K562 (cell line): Measurements from ENCODE around the gene MRPS6. TPM values are rescaled to one million over a fixed set of nuclear protein-coding genes. Genes with fewer than 3 reads are reported as not detected.

Experiments used
- DIDO1 ChIP-seq: fragments of 450-650 bp; IDR thresholded peaks from 2 replicates; pipeline ENCODE4 v1.6.1; 2016; ENCODE audit warnings: low read depth, missing biosample characterization, missing genetic modification characterization
- ERF ChIP-seq: fragments of 450-650 bp; formaldehyde crosslinking; IDR thresholded peaks from 2 replicates; pipeline ENCODE4 v1.4.0; 2020; ENCODE audit warnings: mild to moderate bottlenecking, mixed read lengths
- GABPB1 ChIP-seq: sonication (generic); formaldehyde crosslinking; IDR thresholded peaks from 2 replicates; pipeline ENCODE4 v1.8.0; 2022; ENCODE audit warnings: mild to moderate bottlenecking, missing genetic modification reagents
- GATAD2A ChIP-seq: fragments of 450-650 bp; IDR thresholded peaks from 2 replicates; pipeline ENCODE4 v1.6.1; 2017
- HMG20B ChIP-seq: fragments of 250-450 bp; sonication (Bioruptor Pico); IDR thresholded peaks from 2 replicates; pipeline ENCODE4 v1.5.0; 2021; ENCODE audit warnings: mild to moderate bottlenecking
- HNRNPLL ChIP-seq: fragments of 200-400 bp; formaldehyde crosslinking; IDR thresholded peaks from 2 replicates; pipeline ENCODE4 v1.6.1; 2017; ENCODE audit warnings: low read length, low read depth, mild to moderate bottlenecking; ENCODE audit not compliant: poor library complexity, severe bottlenecking
- KAT7 ChIP-seq: sonication (generic); formaldehyde crosslinking; IDR thresholded peaks from 2 replicates; pipeline ENCODE4 v1.8.0; 2022; ENCODE audit warnings: missing genetic modification reagents, mild to moderate bottlenecking, borderline replicate concordance
- KDM5B ChIP-seq: fragments of 200-600 bp; sonication (generic); IDR thresholded peaks from 2 replicates; pipeline ENCODE4 v1.6.1; 2012; ENCODE audit warnings: low read depth, mild to moderate bottlenecking, moderate library complexity, low read length, control low read depth, inconsistent platforms; ENCODE audit not compliant: insufficient replicate concordance
- MBD2 ChIP-seq: sonication (generic); IDR thresholded peaks from 2 replicates; pipeline ENCODE4 v1.6.1; 2016; ENCODE audit warnings: low read depth, borderline replicate concordance
- MEIS2 ChIP-seq: fragments of 450-650 bp; IDR thresholded peaks from 2 replicates; pipeline ENCODE4 v1.6.1; 2014; ENCODE audit warnings: mild to moderate bottlenecking; ENCODE audit not compliant: partially characterized antibody
- MNT ChIP-seq, 2 experiments: fragments of 450-650 bp; conservative IDR thresholded peaks; 2 replicates each; pipeline ENCODE4 v1.6.1; 2017; ENCODE audit warnings: mild to moderate bottlenecking in 2 of 2, moderate library complexity in 2 of 2
- NFRKB ChIP-seq: fragments of 450-650 bp; IDR thresholded peaks from 2 replicates; pipeline ENCODE4 v1.6.1; 2016; ENCODE audit warnings: low read depth
- NR2C1 ChIP-seq, 2 experiments: fragments of 450-650 bp; IDR thresholded peaks; 2 replicates each; pipeline ENCODE4 v1.6.1; 2017; ENCODE audit warnings: mild to moderate bottlenecking in 2 of 2, antibody characterized with exemption in 1 of 2, inconsistent platforms in 1 of 2, missing compliant biosample characterization in 1 of 2, missing genetic modification characterization in 1 of 2
- RB1 ChIP-seq: fragments of 450-650 bp; IDR thresholded peaks from 2 replicates; pipeline ENCODE4 v1.6.1; 2017; ENCODE audit warnings: low read depth, mild to moderate bottlenecking
- TAF1 ChIP-seq: IDR thresholded peaks from 2 replicates; pipeline ENCODE4 v1.6.1; 2011; ENCODE audit warnings: mild to moderate bottlenecking, low read length, moderate library complexity; ENCODE audit not compliant: insufficient read depth, control insufficient read depth, severe bottlenecking; ENCODE audit errors: extremely low read depth
- ZBTB17 ChIP-seq: fragments of 450-650 bp; formaldehyde crosslinking; IDR thresholded peaks from 2 replicates; pipeline ENCODE4 v1.4.0; 2020; ENCODE audit warnings: mild to moderate bottlenecking
- ZNF140 ChIP-seq: fragments of 250-450 bp; sonication (Bioruptor Pico); IDR thresholded peaks from 2 replicates; pipeline ENCODE4 v1.8.0; 2021; ENCODE audit warnings: moderate library complexity, mild to moderate bottlenecking, inconsistent platforms
- ZNF764 ChIP-seq: fragments of 250-450 bp; sonication (Bioruptor Pico); IDR thresholded peaks from 2 replicates; pipeline ENCODE4 v1.4.0; 2020; ENCODE audit warnings: low read depth, mild to moderate bottlenecking, moderate library complexity
- polyA plus RNA-seq, 8 experiments: library from polyadenylated mRNA; depleted of rRNA in 4 of 8; stranded (reverse) in 5 of 8; unstranded in 3 of 8; fragments of >200 nt; fragmentation: Nextera tagmentation in 2 of 8; fragmentation: Illumina TruSeq in 1 of 8; extraction: Ambion mirVana in 2 of 8; extraction: Trizol in 1 of 8; gene quantifications; 2 replicates each; pipeline versions ENCODE4 v1.2.1 to v1.2.3, GENCODE V29; 2011 to 2014; ENCODE audit warnings: inconsistent platforms in 1 of 8, missing spikeins in 1 of 8
- total RNA-seq, 7 experiments: library from RNA; depleted of rRNA in 6 of 7; stranded (reverse); fragments of >200 nt in 6 of 7; fragmentation: Illumina TruSeq in 2 of 7; extraction: Trizol in 2 of 7; gene quantifications; 2 replicates each; pipeline versions ENCODE4 v1.2.1 to v1.2.3, GENCODE V29; 2011 to 2021; ENCODE audit warnings: low replicate concordance in 1 of 7
- TF ChIP-seq, protein P1 (sequence below): fragments of 250-450 bp; sonication (Bioruptor Pico); IDR thresholded peaks from 2 replicates; pipeline ENCODE4 v1.4.0; 2020; ENCODE audit warnings: mild to moderate bottlenecking, moderate library complexity
- TF ChIP-seq, protein P2 (sequence below): sonication (generic); formaldehyde crosslinking; IDR thresholded peaks from 2 replicates; pipeline ENCODE4 v1.8.0; 2022; ENCODE audit warnings: mild to moderate bottlenecking, low read depth, missing genetic modification reagents
- TF ChIP-seq, protein P3 (sequence below): fragments of 250-450 bp; sonication (Bioruptor Pico); IDR thresholded peaks from 2 replicates; pipeline ENCODE4 v1.4.0; 2020; ENCODE audit warnings: mild to moderate bottlenecking

The MRPS6 gene
- total and polyA plus RNA-seq, 9 of the 15 experiments (the other 6 are each of a cell fraction or from before 2014, with no cell fraction given) = 26.1 to 72.0 (median 39.3) TPM

DNA sequence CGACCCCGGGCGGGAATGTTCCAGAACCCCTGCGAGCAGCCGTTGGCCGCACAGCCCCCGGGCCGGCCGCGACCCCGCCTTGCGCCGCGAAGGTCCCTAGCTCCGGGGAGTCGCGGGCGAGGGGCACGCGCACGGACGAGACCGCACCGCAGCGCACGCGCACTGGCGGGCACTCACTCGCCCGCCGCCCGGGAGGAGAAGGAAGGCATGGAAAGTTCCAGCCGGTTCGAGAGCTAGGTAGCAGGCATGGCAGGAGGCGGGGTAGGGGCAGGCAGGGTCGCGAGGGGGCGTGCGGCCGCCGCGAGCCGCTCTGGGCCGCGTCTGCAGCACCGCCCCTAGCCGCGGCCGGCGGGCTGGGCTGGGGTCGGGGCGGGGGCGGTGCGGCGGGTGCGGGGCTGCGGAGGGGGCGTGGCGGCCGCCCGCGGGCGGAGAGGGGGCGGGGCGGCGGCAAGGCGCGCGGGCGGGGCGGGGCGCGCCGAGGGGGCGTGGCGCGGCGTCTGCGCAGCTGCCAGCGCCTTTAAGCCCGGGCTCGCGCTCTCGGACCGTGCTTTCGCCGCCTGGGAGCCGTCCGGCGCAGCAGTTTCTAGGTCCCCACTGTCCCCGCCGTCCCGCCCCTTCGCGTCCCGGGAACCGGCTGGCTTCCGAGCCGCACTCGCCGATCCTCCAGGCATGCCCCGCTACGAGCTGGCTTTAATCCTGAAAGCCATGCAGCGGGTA lies at the start of gene MRPS6, which contains the start of gene SLC5A3 (continued):
- TF ChIP-seq GATAD2A = peak; percentile 60; the same call in 1 of the 2 replicates
- TF ChIP-seq ERF = peak; percentile 93
- peak; percentile 22 for TF ChIP-seq MEIS2
- TF ChIP-seq ZBTB17 (CRISPR knock-in tag) = peak; percentile 81
- no peak for TF ChIP-seq ZNF140 (CRISPR knock-in tag)
- TF ChIP-seq GABPB1 (CRISPR knock-in tag) = peak; percentile 57; the same call in 1 of the 2 replicates
- TF ChIP-seq, protein P1, sequence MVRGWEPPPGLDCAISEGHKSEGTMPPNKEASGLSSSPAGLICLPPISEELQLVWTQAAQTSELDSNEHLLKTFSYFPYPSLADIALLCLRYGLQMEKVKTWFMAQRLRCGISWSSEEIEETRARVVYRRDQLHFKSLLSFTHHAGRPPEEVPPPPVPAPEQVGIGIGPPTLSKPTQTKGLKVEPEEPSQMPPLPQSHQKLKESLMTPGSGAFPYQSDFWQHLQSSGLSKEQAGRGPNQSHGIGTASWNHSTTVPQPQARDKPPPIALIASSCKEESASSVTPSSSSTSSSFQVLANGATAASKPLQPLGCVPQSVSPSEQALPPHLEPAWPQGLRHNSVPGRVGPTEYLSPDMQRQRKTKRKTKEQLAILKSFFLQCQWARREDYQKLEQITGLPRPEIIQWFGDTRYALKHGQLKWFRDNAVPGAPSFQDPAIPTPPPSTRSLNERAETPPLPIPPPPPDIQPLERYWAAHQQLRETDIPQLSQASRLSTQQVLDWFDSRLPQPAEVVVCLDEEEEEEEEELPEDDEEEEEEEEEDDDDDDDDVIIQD (CRISPR knock-in tag) = no peak
- TF ChIP-seq DIDO1 (tag) = no peak
- TF ChIP-seq, protein P2, sequence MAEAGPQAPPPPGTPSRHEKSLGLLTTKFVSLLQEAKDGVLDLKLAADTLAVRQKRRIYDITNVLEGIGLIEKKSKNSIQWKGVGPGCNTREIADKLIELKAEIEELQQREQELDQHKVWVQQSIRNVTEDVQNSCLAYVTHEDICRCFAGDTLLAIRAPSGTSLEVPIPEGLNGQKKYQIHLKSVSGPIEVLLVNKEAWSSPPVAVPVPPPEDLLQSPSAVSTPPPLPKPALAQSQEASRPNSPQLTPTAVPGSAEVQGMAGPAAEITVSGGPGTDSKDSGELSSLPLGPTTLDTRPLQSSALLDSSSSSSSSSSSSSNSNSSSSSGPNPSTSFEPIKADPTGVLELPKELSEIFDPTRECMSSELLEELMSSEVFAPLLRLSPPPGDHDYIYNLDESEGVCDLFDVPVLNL (CRISPR knock-in tag) = peak; percentile 65; the same call in 1 of the 2 replicates
- TF ChIP-seq NR2C1 (IDR thresholded peaks at IDR 0.05) = no peak
- TF ChIP-seq NR2C1 (tag; IDR thresholded peaks at IDR 0.05) = no peak
- TF ChIP-seq, protein P3, sequence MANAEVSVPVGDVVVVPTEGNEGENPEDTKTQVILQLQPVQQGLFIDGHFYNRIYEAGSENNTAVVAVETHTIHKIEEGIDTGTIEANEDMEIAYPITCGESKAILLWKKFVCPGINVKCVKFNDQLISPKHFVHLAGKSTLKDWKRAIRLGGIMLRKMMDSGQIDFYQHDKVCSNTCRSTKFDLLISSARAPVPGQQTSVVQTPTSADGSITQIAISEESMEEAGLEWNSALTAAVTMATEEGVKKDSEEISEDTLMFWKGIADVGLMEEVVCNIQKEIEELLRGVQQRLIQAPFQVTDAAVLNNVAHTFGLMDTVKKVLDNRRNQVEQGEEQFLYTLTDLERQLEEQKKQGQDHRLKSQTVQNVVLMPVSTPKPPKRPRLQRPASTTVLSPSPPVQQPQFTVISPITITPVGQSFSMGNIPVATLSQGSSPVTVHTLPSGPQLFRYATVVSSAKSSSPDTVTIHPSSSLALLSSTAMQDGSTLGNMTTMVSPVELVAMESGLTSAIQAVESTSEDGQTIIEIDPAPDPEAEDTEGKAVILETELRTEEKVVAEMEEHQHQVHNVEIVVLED = peak; percentile 35; the same call in 1 of the 2 replicates
- peak; percentile 61 for TF ChIP-seq HNRNPLL
- TF ChIP-seq NFRKB = no peak
- peak; percentile 57; the same call in 1 of the 2 replicates for TF ChIP-seq MBD2
- peak; percentile 89 for TF ChIP-seq KDM5B
- TF ChIP-seq HMG20B (CRISPR knock-in tag) = no peak
- TF ChIP-seq KAT7 (CRISPR knock-in tag) = peak; percentile 75; the same call in 1 of the 2 replicates
- peak; percentile 34; the same call in 1 of the 2 replicates for TF ChIP-seq ZNF764
- peak in 1 of 2 experiments; percentile 68; a peak in 2 of 4 replicates for TF ChIP-seq MNT (conservative IDR thresholded peaks at IDR 0.05)
- peak; percentile 50; the same call in 1 of the 2 replicates for TF ChIP-seq RB1
- TF ChIP-seq TAF1 = peak; percentile 74
